ENCODE results near the gene OCA2.

OCA2 gene

GRCh38 chr15:27884726-27885125 is 214.4 kb downstream of the OCA2 start:
- H4K8ac ChIP-seq (ENCODE audit: low read length): no peak overlapping the region
- 90% methylated on average over 4 of the region's 4 CpGs for WGBS

GRCh38 chr15:27878841-27879240 is 220.3 kb downstream of the OCA2 start:
- no peak overlapping the region for H3K9ac ChIP-seq (ENCODE audit: low read length)
- no peaks in the 10 kb centered on the region for H3K36me3 ChIP-seq (ENCODE audit: control insufficient read depth in 1 of 2, insufficient read depth in 2 of 2, low read depth in 1 of 2, low read length in 2 of 2)
- H3K4me1 ChIP-seq (ENCODE audit: control insufficient read depth, insufficient read depth, low read depth, low read length): no peaks in the 10 kb centered on the region
- peaks cover 6% of the 10 kb centered on the region for H3K9me3 ChIP-seq (ENCODE audit: control insufficient read depth, low read length)
- H3K4me2 ChIP-seq (ENCODE audit: low read length, poor library complexity, severe bottlenecking): no peak overlapping the region
- no peak overlapping the region for H4K91ac ChIP-seq (ENCODE audit: low read length)
- no peak overlapping the region for H3K23ac ChIP-seq (ENCODE audit: low read length in 2 of 2)
- no peak overlapping the region for H4K8ac ChIP-seq (ENCODE audit: low read length)
- H2AFZ ChIP-seq (ENCODE audit: low read depth, low read length): no peak overlapping the region
- 77% methylated on average over 4 of the region's 5 CpGs for WGBS
- H2BK120ac ChIP-seq (ENCODE audit: low read depth, low read length): no peak overlapping the region
- no peak overlapping the region for H3K14ac ChIP-seq (ENCODE audit: low read length in 2 of 2)
- H2BK15ac ChIP-seq (ENCODE audit: low read depth, poor library complexity, severe bottlenecking): no peak overlapping the region
- no peak overlapping the region for H3K18ac ChIP-seq (ENCODE audit: low read depth in 1 of 2, low read length in 2 of 2)
- no peak overlapping the region for H3K4ac ChIP-seq (ENCODE audit: low read depth in 1 of 2, low read length in 2 of 2)
- H3K4me3 ChIP-seq (ENCODE audit: insufficient read depth in 1 of 2, low read depth in 1 of 2, low read length in 2 of 2): no peak overlapping the region
- H3K27ac ChIP-seq (ENCODE audit: low read length, poor library complexity, severe bottlenecking): no peak overlapping the region
- no peak overlapping the region for H2AK5ac ChIP-seq (ENCODE audit: low read length, severe bottlenecking)
- DNase-seq: no peak
- H3K79me1 ChIP-seq (replicated peaks; ENCODE audit: low read length, poor library complexity, severe bottlenecking): no peaks in the 10 kb centered on the region
- H2BK12ac ChIP-seq (ENCODE audit: low read length in 2 of 2): no peak overlapping the region
- no peak overlapping the region for H2BK5ac ChIP-seq (ENCODE audit: low read depth, low read length, poor library complexity, severe bottlenecking)
- no peaks in the 10 kb centered on the region for H3K27me3 ChIP-seq (ENCODE audit: control insufficient read depth in 1 of 2, insufficient read depth in 1 of 2, low read length in 2 of 2)

More at GRCh38 chr15:27884726-27885125, 214.4 kb downstream of the OCA2 start:
- Histone ChIP-seq H2BK12ac (ENCODE audit: low read length in 2 of 2) (no peak overlapping the region), H3K18ac (ENCODE audit: low read depth in 1 of 2, low read length in 2 of 2) (no peak overlapping the region), H3K36me3 (ENCODE audit: control insufficient read depth in 1 of 2, insufficient read depth in 2 of 2, low read depth in 1 of 2, low read length in 2 of 2) (no peaks in the 10 kb centered on the region), H3K4me2 (ENCODE audit: low read length, poor library complexity, severe bottlenecking) (no peak overlapping the region), H3K14ac (ENCODE audit: low read length in 2 of 2) (no peak overlapping the region), H3K23ac (ENCODE audit: low read length in 2 of 2) (no peak overlapping the region), H2BK120ac (ENCODE audit: low read depth, low read length) (no peak overlapping the region), H3K4me3 (ENCODE audit: insufficient read depth in 1 of 2, low read depth in 1 of 2, low read length in 2 of 2) (no peak overlapping the region), H2AFZ (ENCODE audit: low read depth, low read length) (no peak overlapping the region), H2BK5ac (ENCODE audit: low read depth, low read length, poor library complexity, severe bottlenecking) (no peak overlapping the region), H3K9me3 (ENCODE audit: control insufficient read depth, low read length) (peaks cover 13% of the 10 kb centered on the region), H3K9ac (ENCODE audit: low read length) (no peak overlapping the region), H3K4me1 (ENCODE audit: control insufficient read depth, insufficient read depth, low read depth, low read length) (no peaks in the 10 kb centered on the region), H3K27ac (ENCODE audit: low read length, poor library complexity, severe bottlenecking) (no peak overlapping the region), H2AK5ac (ENCODE audit: low read length, severe bottlenecking) (no peak overlapping the region), H4K91ac (ENCODE audit: low read length) (no peak overlapping the region), H3K79me1 (replicated peaks; ENCODE audit: low read length, poor library complexity, severe bottlenecking) (no peaks in the 10 kb centered on the region), H3K4ac (ENCODE audit: low read depth in 1 of 2, low read length in 2 of 2) (no peak overlapping the region), H2BK15ac (ENCODE audit: low read depth, poor library complexity, severe bottlenecking) (no peak overlapping the region), H3K27me3 (ENCODE audit: control insufficient read depth in 1 of 2, insufficient read depth in 1 of 2, low read length in 2 of 2) (no peaks in the 10 kb centered on the region)
- no peak for DNase-seq

GRCh38 chr15:27873828-27874227 is 225.3 kb downstream of the OCA2 start:
- Histone ChIP-seq H4K91ac (ENCODE audit: low read length) (no peak overlapping the region), H2BK5ac (ENCODE audit: low read depth, low read length, poor library complexity, severe bottlenecking) (no peak overlapping the region), H3K18ac (ENCODE audit: low read depth in 1 of 2, low read length in 2 of 2) (no peak overlapping the region), H3K14ac (ENCODE audit: low read length in 2 of 2) (no peak overlapping the region), H3K27ac (ENCODE audit: low read length, poor library complexity, severe bottlenecking) (no peak overlapping the region), H3K4me2 (ENCODE audit: low read length, poor library complexity, severe bottlenecking) (no peak overlapping the region), H4K8ac (ENCODE audit: low read length) (no peak overlapping the region), H2AK5ac (ENCODE audit: low read length, severe bottlenecking) (no peak overlapping the region), H3K4me3 (ENCODE audit: insufficient read depth in 1 of 2, low read depth in 1 of 2, low read length in 2 of 2) (no peak overlapping the region), H2BK15ac (ENCODE audit: low read depth, poor library complexity, severe bottlenecking) (no peak overlapping the region), H3K4ac (ENCODE audit: low read depth in 1 of 2, low read length in 2 of 2) (no peak overlapping the region), H2BK120ac (ENCODE audit: low read depth, low read length) (no peak overlapping the region), H3K4me1 (ENCODE audit: control insufficient read depth, insufficient read depth, low read depth, low read length) (no peaks in the 10 kb centered on the region), H3K9me3 (ENCODE audit: control insufficient read depth, low read length) (no peaks in the 10 kb centered on the region), H3K36me3 (ENCODE audit: control insufficient read depth in 1 of 2, insufficient read depth in 2 of 2, low read depth in 1 of 2, low read length in 2 of 2) (no peaks in the 10 kb centered on the region), H3K23ac (ENCODE audit: low read length in 2 of 2) (no peak overlapping the region), H2BK12ac (ENCODE audit: low read length in 2 of 2) (no peak overlapping the region), H3K79me1 (replicated peaks; ENCODE audit: low read length, poor library complexity, severe bottlenecking) (no peaks in the 10 kb centered on the region), H3K27me3 (ENCODE audit: control insufficient read depth in 1 of 2, insufficient read depth in 1 of 2, low read length in 2 of 2) (no peaks in the 10 kb centered on the region), H3K9ac (ENCODE audit: low read length) (no peak overlapping the region), H2AFZ (ENCODE audit: low read depth, low read length) (no peak overlapping the region)
- DNase-seq: no peak

- Histone ChIP-seq H2BK5ac (ENCODE audit: low read depth, low read length, poor library complexity, severe bottlenecking) (no peak overlapping the region), H3K4ac (ENCODE audit: low read depth in 1 of 2, low read length in 2 of 2) (no peak overlapping the region), H3K36me3 (ENCODE audit: control insufficient read depth in 1 of 2, insufficient read depth in 2 of 2, low read depth in 1 of 2, low read length in 2 of 2) (no peaks in the 10 kb centered on the region), H2AK5ac (ENCODE audit: low read length, severe bottlenecking) (no peak overlapping the region), H2BK15ac (ENCODE audit: low read depth, poor library complexity, severe bottlenecking) (no peak overlapping the region), H3K14ac (ENCODE audit: low read length in 2 of 2) (no peak overlapping the region), H2BK120ac (ENCODE audit: low read depth, low read length) (no peak overlapping the region), H3K4me1 (ENCODE audit: control insufficient read depth, insufficient read depth, low read depth, low read length) (no peaks in the 10 kb centered on the region), H3K4me2 (ENCODE audit: low read length, poor library complexity, severe bottlenecking) (no peak overlapping the region), H2BK12ac (ENCODE audit: low read length in 2 of 2) (no peak overlapping the region), H3K27me3 (ENCODE audit: control insufficient read depth in 1 of 2, insufficient read depth in 1 of 2, low read length in 2 of 2) (no peaks in the 10 kb centered on the region), H3K4me3 (ENCODE audit: insufficient read depth in 1 of 2, low read depth in 1 of 2, low read length in 2 of 2) (no peak overlapping the region), H3K9ac (ENCODE audit: low read length) (no peak overlapping the region), H3K9me3 (ENCODE audit: control insufficient read depth, low read length) (no peaks in the 10 kb centered on the region), H4K91ac (ENCODE audit: low read length) (no peak overlapping the region), H2AFZ (ENCODE audit: low read depth, low read length) (no peak overlapping the region), H4K8ac (ENCODE audit: low read length) (no peak overlapping the region), H3K79me1 (replicated peaks; ENCODE audit: low read length, poor library complexity, severe bottlenecking) (no peaks in the 10 kb centered on the region), H3K23ac (ENCODE audit: low read length in 2 of 2) (no peak overlapping the region), H3K18ac (ENCODE audit: low read depth in 1 of 2, low read length in 2 of 2) (no peak overlapping the region), H3K27ac (ENCODE audit: low read length, poor library complexity, severe bottlenecking) (no peak overlapping the region)
- WGBS: 87% methylated on average over 6 of the region's 7 CpGs
- DNase-seq: no peak
These were observed 226.1 kb downstream of the OCA2 start for GRCh38 chr15:27873039-27873438.
